GM20000 (cell line): Measurements from ENCODE around the gene FGG.

Experiments used
- DNase-seq: peaks from one replicate; pipeline ENCODE4 v3.0.0; 2012; ENCODE audit warnings: low spot score
- TF ChIP-seq, protein P1 (sequence below): IDR thresholded peaks from 2 replicates; pipeline ENCODE4 v1.5.1; 2012; ENCODE audit warnings: mild to moderate bottlenecking, control low read depth; ENCODE audit errors: extremely low read depth, missing control alignments

Gene FGG

DNA sequence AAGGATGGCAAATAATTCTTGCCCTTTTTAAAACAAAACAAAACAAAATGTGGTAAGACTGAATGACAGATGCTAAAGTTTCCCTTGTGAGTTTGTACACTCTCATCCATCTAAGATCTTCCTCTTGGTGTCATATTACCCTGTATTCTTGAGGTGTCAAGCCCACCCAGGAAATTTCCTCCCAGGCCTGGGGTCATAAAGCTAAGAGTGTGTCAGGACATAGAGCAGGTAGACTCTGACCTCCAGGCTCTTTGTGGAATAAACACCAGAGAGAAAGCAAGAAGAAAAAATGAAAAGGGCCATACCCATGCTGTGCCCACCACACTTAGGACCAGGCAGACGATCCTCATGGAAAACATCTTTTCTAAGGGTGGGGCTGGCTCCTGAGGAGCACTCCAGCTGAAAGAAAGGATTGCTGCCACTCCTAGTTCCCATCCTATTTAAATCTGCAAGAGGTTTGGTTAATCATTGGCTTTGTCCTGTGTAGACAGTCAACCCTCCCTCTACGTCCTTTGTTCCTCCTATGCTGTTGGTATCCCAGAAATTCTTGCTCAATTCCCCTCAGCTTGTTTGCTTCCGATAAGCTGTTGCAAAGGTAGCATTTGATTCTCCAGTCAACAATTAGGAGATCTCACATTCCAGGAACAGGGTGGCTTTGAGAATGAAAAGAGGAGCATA lies 22.0 kb downstream of the FGG start, which contains the start of gene FGA:
TSS of gene FGA (minus strand) at position 414 of the 678 bp plus-strand sequence. CDS start at position 359, 55 bp downstream.
- TF ChIP-seq, protein P1, sequence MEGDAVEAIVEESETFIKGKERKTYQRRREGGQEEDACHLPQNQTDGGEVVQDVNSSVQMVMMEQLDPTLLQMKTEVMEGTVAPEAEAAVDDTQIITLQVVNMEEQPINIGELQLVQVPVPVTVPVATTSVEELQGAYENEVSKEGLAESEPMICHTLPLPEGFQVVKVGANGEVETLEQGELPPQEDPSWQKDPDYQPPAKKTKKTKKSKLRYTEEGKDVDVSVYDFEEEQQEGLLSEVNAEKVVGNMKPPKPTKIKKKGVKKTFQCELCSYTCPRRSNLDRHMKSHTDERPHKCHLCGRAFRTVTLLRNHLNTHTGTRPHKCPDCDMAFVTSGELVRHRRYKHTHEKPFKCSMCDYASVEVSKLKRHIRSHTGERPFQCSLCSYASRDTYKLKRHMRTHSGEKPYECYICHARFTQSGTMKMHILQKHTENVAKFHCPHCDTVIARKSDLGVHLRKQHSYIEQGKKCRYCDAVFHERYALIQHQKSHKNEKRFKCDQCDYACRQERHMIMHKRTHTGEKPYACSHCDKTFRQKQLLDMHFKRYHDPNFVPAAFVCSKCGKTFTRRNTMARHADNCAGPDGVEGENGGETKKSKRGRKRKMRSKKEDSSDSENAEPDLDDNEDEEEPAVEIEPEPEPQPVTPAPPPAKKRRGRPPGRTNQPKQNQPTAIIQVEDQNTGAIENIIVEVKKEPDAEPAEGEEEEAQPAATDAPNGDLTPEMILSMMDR: no peak
- DNase-seq: no peak

DNA sequence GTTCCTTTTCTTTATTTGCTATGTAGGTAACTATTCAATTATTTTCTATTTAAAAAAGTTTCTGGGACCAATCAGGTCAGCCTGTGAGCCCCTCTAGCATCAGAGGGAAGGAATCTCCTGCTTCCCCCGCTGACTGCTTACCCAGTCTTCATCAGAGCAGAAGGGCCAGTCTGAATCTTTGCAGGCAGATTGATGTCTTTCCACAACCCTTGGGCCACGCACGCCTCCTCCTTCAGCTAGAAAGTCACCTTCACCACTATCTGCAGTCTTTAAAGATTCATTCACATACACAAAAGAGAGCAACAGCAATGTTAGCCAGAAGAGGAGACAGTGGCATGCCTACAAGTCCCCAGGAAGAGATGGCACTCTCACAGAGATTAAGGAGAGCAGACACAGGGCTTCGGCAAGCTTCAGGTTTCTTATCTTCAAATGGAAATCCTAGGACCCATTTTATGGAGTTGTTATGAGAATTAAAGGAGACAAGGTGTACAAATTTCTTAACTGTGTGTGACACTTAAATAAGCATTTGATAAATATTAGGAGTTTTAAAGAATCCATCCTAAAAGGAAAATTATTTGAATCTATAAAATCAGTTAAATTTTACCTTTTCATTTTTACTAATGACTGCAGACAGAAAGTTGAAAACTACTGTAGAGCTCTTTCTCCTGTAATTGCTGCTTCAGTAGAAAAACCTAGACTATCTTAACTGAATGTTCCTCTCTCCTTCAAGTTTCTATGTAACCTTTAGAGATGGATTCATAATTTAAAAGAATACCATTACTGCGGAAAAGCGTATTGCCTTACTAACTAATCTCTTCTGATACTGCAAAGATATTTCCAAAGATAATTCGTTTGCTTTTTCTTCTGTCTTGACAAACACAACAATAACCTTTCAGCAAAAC lies 22.9 kb downstream of the FGG start:
- DNase-seq: no peak
- TF ChIP-seq, protein P1: no peak

DNA sequence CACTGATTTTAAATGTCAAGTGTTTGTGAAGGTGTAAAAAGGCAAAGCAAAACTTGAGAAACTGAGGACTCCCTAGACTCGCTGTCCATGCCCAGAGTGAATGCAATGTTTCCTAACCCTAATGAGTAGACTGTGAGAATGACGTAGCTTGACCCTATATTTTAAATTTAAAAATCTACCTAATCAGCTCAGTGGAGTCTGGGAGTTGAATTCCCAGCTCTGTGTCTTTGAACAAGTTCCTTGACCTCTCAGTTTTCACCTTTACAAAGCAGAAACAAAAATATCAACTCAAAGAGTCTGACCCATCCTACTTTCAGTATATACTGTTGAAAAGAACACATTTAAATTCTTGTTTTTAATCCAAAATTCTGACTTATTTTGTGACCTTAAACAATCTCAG lies 24.3 kb downstream of the FGG start:
- no peak for DNase-seq
- TF ChIP-seq, protein P1: no peak

DNA sequence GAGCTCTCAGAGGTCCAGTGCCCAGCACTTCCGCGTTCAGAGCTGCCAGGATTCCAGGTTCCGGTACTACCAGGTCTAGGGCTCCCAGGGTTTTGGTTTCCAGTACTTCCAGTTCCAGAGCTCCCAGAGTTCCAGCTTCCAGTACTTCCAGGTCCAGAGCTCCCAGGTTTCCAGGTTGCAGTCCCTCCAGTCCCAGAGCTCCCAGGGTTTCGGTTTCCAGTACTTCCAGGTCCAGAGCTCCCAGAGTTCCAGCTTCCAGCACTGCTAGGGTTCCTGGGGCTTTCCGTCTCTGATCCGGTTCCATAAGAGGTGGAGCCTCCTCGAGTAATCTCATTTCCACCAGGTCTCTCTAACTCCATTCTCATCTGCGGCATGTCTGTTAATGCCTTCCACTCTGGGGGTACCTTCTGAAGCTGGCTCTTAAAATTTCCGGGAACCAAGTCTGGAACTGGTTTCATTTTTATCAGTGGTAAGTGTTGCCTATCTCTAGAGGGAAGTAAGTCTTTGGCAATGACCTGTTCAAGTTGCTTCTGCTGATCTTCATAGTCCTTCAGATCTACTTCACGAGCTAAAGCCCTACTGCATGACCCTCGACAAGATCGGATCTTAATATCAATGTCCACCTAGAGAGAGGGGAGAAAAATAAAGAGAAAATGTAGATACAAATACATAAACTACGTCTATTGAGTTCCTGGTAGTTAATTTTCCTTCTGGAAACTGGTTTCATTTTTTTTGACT lies 26.0 kb downstream of the FGG start:
- no peak for DNase-seq

DNA sequence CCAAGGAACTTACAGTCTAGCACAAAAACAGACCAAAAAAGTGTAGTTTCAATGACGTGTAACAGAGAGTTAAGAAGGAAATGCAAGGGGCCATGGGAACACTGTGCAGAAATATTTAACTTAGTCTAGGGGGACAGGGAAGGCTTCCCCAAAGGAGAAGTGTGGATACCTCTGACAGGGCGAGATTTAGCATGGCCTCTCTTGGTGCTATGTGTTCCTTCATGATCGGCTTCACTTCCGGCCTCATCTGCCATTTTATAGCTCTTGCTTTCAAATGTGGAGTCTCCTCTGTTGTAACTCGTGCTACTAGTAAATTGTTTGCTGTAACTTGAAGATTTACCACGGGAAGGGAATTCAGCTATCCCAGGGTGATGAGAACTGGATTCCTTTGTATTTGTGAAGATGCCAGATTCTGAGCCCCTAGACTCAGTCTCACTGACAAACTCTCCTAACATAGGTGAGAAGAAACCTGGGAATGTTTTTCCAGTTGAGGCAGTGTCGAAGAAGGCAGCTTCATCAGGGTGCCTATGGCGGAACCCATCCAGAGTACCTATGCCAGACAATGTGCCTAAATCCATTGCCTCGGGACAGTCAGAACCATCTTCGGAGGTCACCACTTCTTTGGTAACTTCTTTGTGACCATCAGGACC lies 27.0 kb downstream of the FGG start:
- TF ChIP-seq, protein P1: no peak
- no peak for DNase-seq

More for the DNA sequence above, 26.0 kb downstream of the FGG start:
- TF ChIP-seq, protein P1: no peak

DNA sequence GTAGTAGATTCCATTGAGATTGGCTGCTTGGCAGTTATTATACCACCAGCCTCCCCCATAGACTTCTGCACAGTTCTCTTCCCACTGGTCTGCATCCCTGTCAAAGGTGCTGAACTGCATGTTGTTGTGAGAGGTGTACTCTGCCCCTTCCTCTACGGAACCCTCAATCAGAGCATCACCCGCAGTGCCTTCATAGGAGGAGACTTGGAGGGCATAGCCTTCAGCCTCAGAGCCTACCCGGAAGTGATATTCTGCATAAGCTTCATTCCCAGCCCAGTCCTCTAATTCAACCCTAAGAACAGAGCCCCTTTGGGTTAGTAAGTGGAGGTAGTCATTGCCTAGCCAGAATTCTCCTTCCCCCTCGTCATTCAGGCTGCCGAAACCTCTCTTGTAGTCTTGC lies 28.2 kb downstream of the FGG start:
- no peak for DNase-seq
- TF ChIP-seq, protein P1: no peak
